ENCODE measurements around the gene SOX9.
"Not testable (repeated sequence)": the region's sequence is repeated elsewhere in the genome, so short reads cannot be mapped to it uniquely, and the experiment has no call there.

Gene SOX9

GRCh38 chr17:72111336-72111923, 9.4 kb upstream of the SOX9 start:
- DNase-seq (ENCODE audit: low spot score) = no peak

- not testable (repeated sequence) for DNase-seq (ENCODE audit: low spot score)
Observed at GRCh38 chr17:72111926-72112325, 8.9 kb upstream of the SOX9 start.

- no peak for DNase-seq (ENCODE audit: low spot score)
Observed at GRCh38 chr17:72113751-72114150, 7.1 kb upstream of the SOX9 start.

GRCh38 chr17:72115781-72116525, 4.9 kb upstream of the SOX9 start:
- no peak for DNase-seq (ENCODE audit: low spot score)

- no peak for DNase-seq (ENCODE audit: low spot score)
Observed at GRCh38 chr17:72116661-72117521, 3.9 kb upstream of the SOX9 start.

- DNase-seq (ENCODE audit: low spot score) = no peak
Observed at GRCh38 chr17:72117535-72118334, 3.1 kb upstream of the SOX9 start.

GRCh38 chr17:72118335-72119076, 2.3 kb upstream of the SOX9 start:
- DNase-seq (ENCODE audit: low spot score) = no peak

- DNase-seq (ENCODE audit: low spot score) = no peak
Observed at GRCh38 chr17:72119077-72119872, 1.5 kb upstream of the SOX9 start.

GRCh38 chr17:72119873-72120641, 763 bp upstream of the SOX9 start:
- no peak for DNase-seq (ENCODE audit: low spot score)

- DNase-seq (ENCODE audit: low spot score) = no peak
Observed at GRCh38 chr17:72121164-72122009, 567 bp downstream of the SOX9 start.

- DNase-seq (ENCODE audit: low spot score) = no peak
Observed at GRCh38 chr17:72122010-72122764, 1.4 kb downstream of the SOX9 start.

- no peak for DNase-seq (ENCODE audit: low spot score)
Observed at GRCh38 chr17:72122765-72123529, 2.1 kb downstream of the SOX9 start.

- DNase-seq (ENCODE audit: low spot score) = no peak
Observed at GRCh38 chr17:72123530-72124437, 3.0 kb downstream of the SOX9 start.

GRCh38 chr17:72124438-72124775, 3.6 kb downstream of the SOX9 start:
- no peak for DNase-seq (ENCODE audit: low spot score)

- DNase-seq (ENCODE audit: low spot score) = no peak
Observed at GRCh38 chr17:72125226-72125651, 4.4 kb downstream of the SOX9 start.

GRCh38 chr17:72125742-72126141, 4.9 kb downstream of the SOX9 start:
- no peak for DNase-seq (ENCODE audit: low spot score)
